Glutamatergic neuron (in vitro differentiated cells): ENCODE results near the gene MAP3K6. TPM values are rescaled to one million over a fixed set of nuclear protein-coding genes. Genes with fewer than 3 reads are reported as not detected.

Experiments
- DNase-seq: peaks from one replicate; pipeline ENCODE4 v3.0.0; 2022
- H3K27ac Mint-ChIP-seq: one replicate; pipeline ENCODE4 v1.8.0; 2020; ENCODE audit warnings: mild to moderate bottlenecking, mixed read lengths, inconsistent platforms; ENCODE audit not compliant: unreplicated experiment
- H3K27me3 Mint-ChIP-seq: one replicate; pipeline ENCODE4 v1.8.0; 2020; ENCODE audit warnings: mild to moderate bottlenecking, moderate library complexity, mixed read lengths, inconsistent platforms; ENCODE audit not compliant: unreplicated experiment
- H3K36me3 Mint-ChIP-seq: one replicate; pipeline ENCODE4 v1.8.0; 2020; ENCODE audit warnings: mild to moderate bottlenecking, mixed read lengths, inconsistent platforms; ENCODE audit not compliant: unreplicated experiment
- H3K4me1 Mint-ChIP-seq: one replicate; pipeline ENCODE4 v1.8.0; 2020; ENCODE audit warnings: mild to moderate bottlenecking, low read depth, mixed read lengths, inconsistent platforms; ENCODE audit not compliant: unreplicated experiment
- H3K4me3 Mint-ChIP-seq: one replicate; pipeline ENCODE4 v1.8.0; 2020; ENCODE audit warnings: mild to moderate bottlenecking, mixed read lengths, inconsistent platforms; ENCODE audit not compliant: unreplicated experiment
- H3K9me3 Mint-ChIP-seq: one replicate; pipeline ENCODE4 v1.8.0; 2020; ENCODE audit warnings: mild to moderate bottlenecking, moderate library complexity, mixed read lengths, inconsistent platforms; ENCODE audit not compliant: unreplicated experiment
- CTCF ChIP-seq: fragments of 200-600 bp; sonication (generic); IDR thresholded peaks from one replicate; pipeline ENCODE4 v1.5.0; 2021; ENCODE audit not compliant: partially characterized antibody, unreplicated experiment
- total RNA-seq: library from RNA; stranded (reverse); fragmentation: NEBNext Ultra II Directional; extraction: Animal tissue kit (Norgen Biotek cat#: 25700); gene quantifications from one replicate; pipeline ENCODE4 v1.2.1, GENCODE V29; 2021; ENCODE audit not compliant: unreplicated experiment

Gene MAP3K6
- total RNA-seq, 1 donor from 2014 or later = 10.0 TPM

- no peak for TF ChIP-seq CTCF
- peaks cover 8% of the 10 kb centered on the region for H3K4me1 Mint-ChIP-seq
- peak overlapping the region; percentile 81 for H3K27ac Mint-ChIP-seq
- H3K36me3 Mint-ChIP-seq = no peaks in the 10 kb centered on the region
- peaks cover 2% of the 10 kb centered on the region for H3K9me3 Mint-ChIP-seq
- peak overlapping the region; percentile 85 for H3K4me3 Mint-ChIP-seq
- H3K27me3 Mint-ChIP-seq = peaks cover 6% of the 10 kb centered on the region
- peak; percentile 89 for DNase-seq
Observed at GRCh38 chr1:27366113-27366410, 699 bp downstream of the MAP3K6 start.

GRCh38 chr1:27365372-27366112, 1.2 kb downstream of the MAP3K6 start:
- H3K4me1 Mint-ChIP-seq = peaks cover 8% of the 10 kb centered on the region
- H3K27ac Mint-ChIP-seq = peak overlapping the region; percentile 81
- TF ChIP-seq CTCF = no peak
- H3K27me3 Mint-ChIP-seq = peaks cover 6% of the 10 kb centered on the region
- DNase-seq = peak; percentile 86
- peaks cover 2% of the 10 kb centered on the region for H3K9me3 Mint-ChIP-seq
- H3K36me3 Mint-ChIP-seq = no peaks in the 10 kb centered on the region
- H3K4me3 Mint-ChIP-seq = peak overlapping the region; percentile 85

- Mint-ChIP-seq H3K36me3 (no peaks in the 10 kb centered on the region), H3K27me3 (peaks cover 9% of the 10 kb centered on the region), H3K4me3 (peak overlapping the region; percentile 72), H3K9me3 (peaks cover 2% of the 10 kb centered on the region), H3K4me1 (peaks cover 11% of the 10 kb centered on the region), H3K27ac (no peak overlapping the region)
- no peak for TF ChIP-seq CTCF
- DNase-seq = no peak
Observed at GRCh38 chr1:27364696-27365371, 1.9 kb downstream of the MAP3K6 start.

- peaks cover 3% of the 10 kb centered on the region for H3K9me3 Mint-ChIP-seq
- no peak for DNase-seq
- TF ChIP-seq CTCF = no peak
- H3K4me1 Mint-ChIP-seq = peaks cover 12% of the 10 kb centered on the region
- no peaks in the 10 kb centered on the region for H3K36me3 Mint-ChIP-seq
- no peak overlapping the region for H3K4me3 Mint-ChIP-seq
- no peak overlapping the region for H3K27ac Mint-ChIP-seq
- H3K27me3 Mint-ChIP-seq = peaks cover 11% of the 10 kb centered on the region
Observed at GRCh38 chr1:27363766-27364695, 2.7 kb downstream of the MAP3K6 start.
